Adrenal gland (tissue), 5 donors: ENCODE measurements around the gene LRP1B.

Experiments
- POLR2A ChIP-seq, 2 donors: fragments of 450-650 bp; IDR thresholded peaks; one replicate each; pipeline ENCODE4 v1.6.1; 2017; ENCODE audit warnings: antibody characterized with exemption in 2 of 2, mild to moderate bottlenecking in 2 of 2, moderate library complexity in 1 of 2
- TF ChIP-seq, protein P1 (sequence below), 6 experiments: fragments of 450-650 bp in 4 of 6; fragments of 200-600 bp in 2 of 6; sonication (generic) in 1 of 6; IDR thresholded peaks; 1 replicate in 5 of 6; 2 replicates in 1 of 6; pipeline versions ENCODE4 v1.5.1 to v1.8.0; 2016 to 2021; ENCODE audit warnings: antibody characterized with exemption in 6 of 6, mild to moderate bottlenecking in 2 of 6, moderate library complexity in 1 of 6
- donor health status: DM: no; HTN: no; CAD: no.

DNA sequence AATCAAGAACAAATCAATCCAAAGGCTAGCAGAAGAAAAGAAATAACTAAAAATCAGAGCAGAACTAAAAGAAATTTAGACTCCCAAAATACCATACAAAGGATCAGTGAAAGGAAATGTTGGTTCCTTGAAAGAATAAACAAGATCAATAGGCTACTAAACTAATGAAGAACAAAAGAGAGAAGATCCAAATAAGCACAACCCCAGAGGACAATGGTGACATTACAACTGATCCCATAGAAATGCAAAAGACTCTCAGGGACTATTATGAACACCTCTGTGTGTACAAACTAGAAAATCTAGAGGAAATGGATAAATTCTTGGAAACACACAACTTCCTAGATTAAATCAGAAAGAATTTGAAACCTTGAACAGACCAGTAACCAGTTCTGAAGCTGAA lies 1186.9 kb downstream of the LRP1B start:
- TF ChIP-seq, protein P1, sequence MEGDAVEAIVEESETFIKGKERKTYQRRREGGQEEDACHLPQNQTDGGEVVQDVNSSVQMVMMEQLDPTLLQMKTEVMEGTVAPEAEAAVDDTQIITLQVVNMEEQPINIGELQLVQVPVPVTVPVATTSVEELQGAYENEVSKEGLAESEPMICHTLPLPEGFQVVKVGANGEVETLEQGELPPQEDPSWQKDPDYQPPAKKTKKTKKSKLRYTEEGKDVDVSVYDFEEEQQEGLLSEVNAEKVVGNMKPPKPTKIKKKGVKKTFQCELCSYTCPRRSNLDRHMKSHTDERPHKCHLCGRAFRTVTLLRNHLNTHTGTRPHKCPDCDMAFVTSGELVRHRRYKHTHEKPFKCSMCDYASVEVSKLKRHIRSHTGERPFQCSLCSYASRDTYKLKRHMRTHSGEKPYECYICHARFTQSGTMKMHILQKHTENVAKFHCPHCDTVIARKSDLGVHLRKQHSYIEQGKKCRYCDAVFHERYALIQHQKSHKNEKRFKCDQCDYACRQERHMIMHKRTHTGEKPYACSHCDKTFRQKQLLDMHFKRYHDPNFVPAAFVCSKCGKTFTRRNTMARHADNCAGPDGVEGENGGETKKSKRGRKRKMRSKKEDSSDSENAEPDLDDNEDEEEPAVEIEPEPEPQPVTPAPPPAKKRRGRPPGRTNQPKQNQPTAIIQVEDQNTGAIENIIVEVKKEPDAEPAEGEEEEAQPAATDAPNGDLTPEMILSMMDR (IDR thresholded peaks at IDR 0.05), result no peak
- no peak for TF ChIP-seq POLR2A (IDR thresholded peaks at IDR 0.05)
